ENCODE measurements around the gene CCNE1. TPM values are rescaled to one million over a fixed set of nuclear protein-coding genes. Genes with fewer than 3 reads are reported as not detected.

The CCNE1 gene
- total and polyA plus RNA-seq, 2 of the 13 experiments (the other 11 are each of a cell fraction or from before 2014, with no cell fraction given), result 16.0 to 50.6 TPM

- peak; percentile 70; the same call in 1 of the 2 replicates for TF ChIP-seq ZNF704 (CRISPR knock-in tag; IDR thresholded peaks at IDR 0.05; ENCODE audit: borderline replicate concordance)
- no peak for TF ChIP-seq ZNF253 (CRISPR knock-in tag; IDR thresholded peaks at IDR 0.05; ENCODE audit: borderline replicate concordance)
- TF ChIP-seq NFE2L2 (IDR thresholded peaks at IDR 0.05; ENCODE audit: low read length), result no peak
- peak; percentile 34; the same call in 1 of the 2 replicates for TF ChIP-seq RXRB (CRISPR knock-in tag; IDR thresholded peaks at IDR 0.05; ENCODE audit: borderline replicate concordance)
- TF ChIP-seq TAF1 (CRISPR knock-in tag; IDR thresholded peaks at IDR 0.05), result peak; percentile 78
- no peak for TF ChIP-seq SRSF1 (optimal IDR thresholded peaks at IDR 0.05; ENCODE audit: low read depth, low read length)
- no peak for TF ChIP-seq REPIN1 (CRISPR knock-in tag; IDR thresholded peaks at IDR 0.05; ENCODE audit: borderline replicate concordance, low read depth)
- no peak for TF ChIP-seq DBP (CRISPR knock-in tag; IDR thresholded peaks at IDR 0.05; ENCODE audit: not compliant biosample characterization)
- 0 out of 4 replicates have a peak, but pooled peaks of 1 of the 2 experiments have one; percentile 33 for TF ChIP-seq HMGXB4 (CRISPR knock-in tag; IDR thresholded peaks at IDR 0.05; ENCODE audit: borderline replicate concordance in 1 of 2, low read depth in 1 of 2)
- TF ChIP-seq ZNF552 (CRISPR knock-in tag; IDR thresholded peaks at IDR 0.05; ENCODE audit: borderline replicate concordance), result peak; percentile 57; the same call in 1 of the 2 replicates
- TF ChIP-seq PHF21A (CRISPR knock-in tag; IDR thresholded peaks at IDR 0.05), result no peak; the same call in 1 of the 2 replicates
- no peak for TF ChIP-seq PAX8 (CRISPR knock-in tag; IDR thresholded peaks at IDR 0.05; ENCODE audit: borderline replicate concordance)
- peak; percentile 37; the same call in 1 of the 2 replicates for TF ChIP-seq HNF4A (CRISPR knock-in tag; IDR thresholded peaks at IDR 0.05)
- TF ChIP-seq KDM1A (CRISPR knock-in tag; IDR thresholded peaks at IDR 0.05), result no peak
- no peak for TF ChIP-seq DPF2 (CRISPR knock-in tag; IDR thresholded peaks at IDR 0.05; ENCODE audit: borderline replicate concordance, low read depth)
- no peak for TF ChIP-seq SNAPC4 (CRISPR knock-in tag; IDR thresholded peaks at IDR 0.05)
- TF ChIP-seq SP1 (IDR thresholded peaks at IDR 0.05), result 0 out of 2 replicates have a peak, but pooled peaks have one; percentile 58
- TF ChIP-seq SP1 (CRISPR knock-in tag; IDR thresholded peaks at IDR 0.05), result peak; percentile 85
- no peak for TF ChIP-seq ZNF343 (CRISPR knock-in tag; IDR thresholded peaks at IDR 0.05)
- TF ChIP-seq NAIF1 (CRISPR knock-in tag; IDR thresholded peaks at IDR 0.05; ENCODE audit: borderline replicate concordance), result no peak
- no peak for TF ChIP-seq ZNF674 (CRISPR knock-in tag; IDR thresholded peaks at IDR 0.05; ENCODE audit: low read depth)
Observed at GRCh38 chr19:29844891-29845573, 33.2 kb downstream of the CCNE1 start (continued).
